ENCODE results near the gene ACTC1.

GRCh38 chr15:34759992-34760391 lies 35.4 kb downstream of the ACTC1 start:
- TF ChIP-seq CTCF (IDR thresholded peaks at IDR 0.05): no peak
- no peak for TF ChIP-seq POLR2A (IDR thresholded peaks at IDR 0.05)
